GM12891 (cell line): Measurements from ENCODE around the gene TPO.

Experiments used
- POLR2A ChIP-seq: IDR thresholded peaks from 2 replicates; pipeline ENCODE4 v1.6.1; 2011; ENCODE audit warnings: low read depth, low read length, control low read depth
- POLR2AphosphoS5 ChIP-seq: IDR thresholded peaks from 2 replicates; pipeline ENCODE4 v1.6.1; 2011; ENCODE audit warnings: low read depth, low read length, control low read depth
- TAF1 ChIP-seq: IDR thresholded peaks from 2 replicates; pipeline ENCODE4 v1.6.1; 2011; ENCODE audit warnings: low read depth, low read length, control low read depth

GRCh38 chr2:1494257-1494656 lies 81.0 kb downstream of the TPO start:
- TF ChIP-seq POLR2AphosphoS5, result no peak
- no peak for TF ChIP-seq TAF1
- TF ChIP-seq POLR2A, result no peak
